Measurements from ENCODE around the gene CCDC47. TPM values are rescaled to one million over a fixed set of nuclear protein-coding genes. Genes with fewer than 3 reads are reported as not detected.

The CCDC47 gene
- total and polyA plus RNA-seq, 2 of the 4 experiments (the other 2 are of a cell fraction), result 45.7 to 62.0 TPM

DNA sequence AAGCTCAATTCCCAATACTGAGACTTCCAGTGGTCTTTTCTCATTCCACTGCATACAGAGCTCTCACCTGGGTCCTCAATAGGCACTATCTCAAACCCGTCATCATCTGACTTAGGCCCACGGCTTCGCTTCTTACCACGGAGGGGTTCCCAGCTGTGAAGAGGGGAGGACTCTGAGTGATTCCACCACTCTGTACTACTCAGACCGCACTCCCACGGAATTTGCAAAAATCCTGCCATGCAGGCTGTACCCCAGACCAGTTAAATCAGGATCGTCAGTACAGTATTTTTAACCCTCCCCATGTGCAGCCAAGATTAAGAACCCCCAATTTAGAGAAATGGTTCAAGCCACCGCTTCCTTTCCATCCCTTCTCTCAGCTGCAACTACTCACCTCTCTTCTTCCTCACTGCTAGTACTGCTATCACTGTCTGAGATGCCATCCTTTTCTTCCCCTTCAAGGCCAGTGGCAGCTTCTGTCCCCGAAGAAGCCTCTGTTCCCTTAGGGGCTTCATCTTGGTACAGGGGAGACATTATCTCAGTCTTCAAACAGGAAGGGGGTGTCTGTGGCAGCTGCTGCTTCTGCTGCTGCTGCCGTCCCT, 47.7 kb upstream of the CCDC47 start:
- CTCF ChIA-PET, result no interaction called here
- H3K14ac ChIP-seq (replicated peaks; ENCODE audit: low read depth, low read length), result no peak overlapping the region

More for the DNA sequence above, 47.7 kb upstream of the CCDC47 start:
- H3K23ac ChIP-seq (ENCODE audit: low read depth, low read length), result no peak overlapping the region
- peaks cover 10% of the 10 kb centered on the region for H3K4me1 ChIP-seq (ENCODE audit: control insufficient read depth, insufficient read depth, low read length)
- H4K8ac ChIP-seq (ENCODE audit: low read depth in 2 of 2, low read length in 2 of 2), result no peak overlapping the region
- 93% methylated on average over 2 of the region's 10 CpGs; no CpG with 5 or more reads in 1 of the 2 experiments for WGBS, 2 experiments (ENCODE audit: extremely low coverage in 2 of 2, insufficient read length in 1 of 2)
- H3K56ac ChIP-seq (ENCODE audit: extremely low read depth, insufficient read depth, low read length), result no peak overlapping the region
- TF ChIP-seq MAZ (IDR thresholded peaks at IDR 0.05; ENCODE audit: borderline replicate concordance, low read depth, low read length), result no peak
- no peak for TF ChIP-seq CHD1 (IDR thresholded peaks at IDR 0.05; ENCODE audit: low read depth, low read length)
- no peak for TF ChIP-seq FOS (IDR thresholded peaks at IDR 0.05; ENCODE audit: low read depth, low read length)
- no peak for TF ChIP-seq SMC3 (IDR thresholded peaks at IDR 0.05; ENCODE audit: low read depth, low read length)
- no peak for TF ChIP-seq MAFK (IDR thresholded peaks at IDR 0.05; ENCODE audit: low read depth, low read length)
- no peak for TF ChIP-seq CEBPB (IDR thresholded peaks at IDR 0.05; ENCODE audit: low read depth, low read length)
- no peak for TF ChIP-seq RAD21 (IDR thresholded peaks at IDR 0.05; ENCODE audit: low read length)
- TF ChIP-seq RFX5 (IDR thresholded peaks at IDR 0.05; ENCODE audit: low read depth, low read length), result no peak
- TF ChIP-seq, protein P1, sequence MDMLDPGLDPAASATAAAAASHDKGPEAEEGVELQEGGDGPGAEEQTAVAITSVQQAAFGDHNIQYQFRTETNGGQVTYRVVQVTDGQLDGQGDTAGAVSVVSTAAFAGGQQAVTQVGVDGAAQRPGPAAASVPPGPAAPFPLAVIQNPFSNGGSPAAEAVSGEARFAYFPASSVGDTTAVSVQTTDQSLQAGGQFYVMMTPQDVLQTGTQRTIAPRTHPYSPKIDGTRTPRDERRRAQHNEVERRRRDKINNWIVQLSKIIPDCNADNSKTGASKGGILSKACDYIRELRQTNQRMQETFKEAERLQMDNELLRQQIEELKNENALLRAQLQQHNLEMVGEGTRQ (IDR thresholded peaks at IDR 0.05; ENCODE audit: low read depth, low read length), result no peak
- no peak for TF ChIP-seq NFE2L2 (IDR thresholded peaks at IDR 0.05; ENCODE audit: low read depth, low read length)
- TF ChIP-seq POLR2A (IDR thresholded peaks at IDR 0.05; ENCODE audit: low read depth, low read length), result no peak
- TF ChIP-seq MXI1 (IDR thresholded peaks at IDR 0.05; ENCODE audit: borderline replicate concordance, low read depth, low read length), result no peak
- TF ChIP-seq, protein P2, sequence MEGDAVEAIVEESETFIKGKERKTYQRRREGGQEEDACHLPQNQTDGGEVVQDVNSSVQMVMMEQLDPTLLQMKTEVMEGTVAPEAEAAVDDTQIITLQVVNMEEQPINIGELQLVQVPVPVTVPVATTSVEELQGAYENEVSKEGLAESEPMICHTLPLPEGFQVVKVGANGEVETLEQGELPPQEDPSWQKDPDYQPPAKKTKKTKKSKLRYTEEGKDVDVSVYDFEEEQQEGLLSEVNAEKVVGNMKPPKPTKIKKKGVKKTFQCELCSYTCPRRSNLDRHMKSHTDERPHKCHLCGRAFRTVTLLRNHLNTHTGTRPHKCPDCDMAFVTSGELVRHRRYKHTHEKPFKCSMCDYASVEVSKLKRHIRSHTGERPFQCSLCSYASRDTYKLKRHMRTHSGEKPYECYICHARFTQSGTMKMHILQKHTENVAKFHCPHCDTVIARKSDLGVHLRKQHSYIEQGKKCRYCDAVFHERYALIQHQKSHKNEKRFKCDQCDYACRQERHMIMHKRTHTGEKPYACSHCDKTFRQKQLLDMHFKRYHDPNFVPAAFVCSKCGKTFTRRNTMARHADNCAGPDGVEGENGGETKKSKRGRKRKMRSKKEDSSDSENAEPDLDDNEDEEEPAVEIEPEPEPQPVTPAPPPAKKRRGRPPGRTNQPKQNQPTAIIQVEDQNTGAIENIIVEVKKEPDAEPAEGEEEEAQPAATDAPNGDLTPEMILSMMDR (conservative IDR thresholded peaks at IDR 0.05; ENCODE audit: low read depth, low read length), result no peak
- no peak for TF ChIP-seq BHLHE40 (IDR thresholded peaks at IDR 0.05; ENCODE audit: low read depth, low read length)
- TF ChIP-seq RCOR1 (IDR thresholded peaks at IDR 0.05; ENCODE audit: insufficient replicate concordance, low read length), result no peak
- TF ChIP-seq, protein P3, sequence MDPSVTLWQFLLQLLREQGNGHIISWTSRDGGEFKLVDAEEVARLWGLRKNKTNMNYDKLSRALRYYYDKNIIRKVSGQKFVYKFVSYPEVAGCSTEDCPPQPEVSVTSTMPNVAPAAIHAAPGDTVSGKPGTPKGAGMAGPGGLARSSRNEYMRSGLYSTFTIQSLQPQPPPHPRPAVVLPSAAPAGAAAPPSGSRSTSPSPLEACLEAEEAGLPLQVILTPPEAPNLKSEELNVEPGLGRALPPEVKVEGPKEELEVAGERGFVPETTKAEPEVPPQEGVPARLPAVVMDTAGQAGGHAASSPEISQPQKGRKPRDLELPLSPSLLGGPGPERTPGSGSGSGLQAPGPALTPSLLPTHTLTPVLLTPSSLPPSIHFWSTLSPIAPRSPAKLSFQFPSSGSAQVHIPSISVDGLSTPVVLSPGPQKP (IDR thresholded peaks at IDR 0.05; ENCODE audit: borderline replicate concordance, low read depth, low read length), result no peak
- POLR2A ChIA-PET (ENCODE audit: unreplicated experiment), result interaction anchor here (0.6 kb wide), 1 partner anchor 19 kb away, joined by 4 read pairs; no protein-coding TSS in a partner anchor
- BruUV-seq (replicated peaks), result no TSS peak
- H3K4me3 ChIP-seq (ENCODE audit: insufficient read depth, low read depth, low read length), result no peak overlapping the region
- H3K27me3 ChIP-seq (ENCODE audit: control insufficient read depth, insufficient read depth, low read length), result no peaks in the 10 kb centered on the region
- no peak overlapping the region for H4K5ac ChIP-seq (ENCODE audit: low read depth, low read length)
- H4K91ac ChIP-seq (ENCODE audit: insufficient read depth, low read depth, low read length), result no peak overlapping the region
- H3K9me3 ChIP-seq (ENCODE audit: control insufficient read depth, insufficient read depth, low read length), result no peaks in the 10 kb centered on the region
- H3K4me2 ChIP-seq (ENCODE audit: low read depth, low read length), result no peak overlapping the region
- intact Hi-C loops (cut with micrococcal nuclease), result no loop called here
- peaks cover 82% of the 10 kb centered on the region for H3K36me3 ChIP-seq (ENCODE audit: control insufficient read depth, insufficient read depth, low read length)
- DNase-seq (no peak), ATAC-seq (ENCODE audit: low read depth) (no peak)
- dilution Hi-C loops (cut with HindIII; ENCODE audit: low sequenced_read_pairs, unreplicated experiment), result no loop called here
- H2BK20ac ChIP-seq (ENCODE audit: low read depth, low read length), result no peak overlapping the region
- in situ Hi-C loops (cut with MboI; ENCODE audit: low sequenced_read_pairs), result no loop called here
- H2BK5ac ChIP-seq (ENCODE audit: low read depth, low read length, poor library complexity, severe bottlenecking), result no peak overlapping the region
- H3K9ac ChIP-seq (ENCODE audit: low read depth, low read length), result no peak overlapping the region
- H2AK9ac ChIP-seq (replicated peaks; ENCODE audit: low read depth, low read length, poor library complexity), result no peak overlapping the region
- H2AK5ac ChIP-seq (ENCODE audit: low read depth, low read length), result no peak overlapping the region
- H2BK15ac ChIP-seq (ENCODE audit: low read depth, low read length), result no peak overlapping the region
- H2BK120ac ChIP-seq (ENCODE audit: low read depth, low read length), result no peak overlapping the region
- H3K4ac ChIP-seq (ENCODE audit: low read depth, low read length), result no peak overlapping the region
- H3K18ac ChIP-seq (ENCODE audit: low read depth, low read length), result no peak overlapping the region
- H3K79me1 ChIP-seq (ENCODE audit: low read depth in 1 of 2, low read length in 2 of 2), result peaks cover 37 to 83% of the 10 kb centered on the region in 2 experiments
- peaks cover 32% of the 10 kb centered on the region for H4K20me1 ChIP-seq (ENCODE audit: insufficient read depth, low read length)
- no peak overlapping the region for H3K27ac ChIP-seq (ENCODE audit: insufficient read depth, low read length)
- no peak overlapping the region for H2AFZ ChIP-seq (replicated peaks; ENCODE audit: low read length, poor library complexity)
- H3K9me1 ChIP-seq (ENCODE audit: insufficient read depth, low read length), result peaks cover 28% of the 10 kb centered on the region
